ENCODE measurements around the gene MRAS. TPM values are rescaled to one million over a fixed set of nuclear protein-coding genes. Genes with fewer than 3 reads are reported as not detected.

Gene MRAS
- total and polyA plus RNA-seq, 2 of the 13 experiments (the other 11 are each of a cell fraction or from before 2014, with no cell fraction given) = 8.8 to 36.2 TPM

- Histone ChIP-seq H3K9ac (ENCODE audit: insufficient read depth, low read depth, low read length) (no peak overlapping the region; the same call in 1 of the 2 replicates), H3K27me3 (ENCODE audit: control insufficient read depth in 1 of 2, insufficient read depth in 2 of 2, low read length in 2 of 2) (no peaks in the 10 kb centered on the region), H3K4me3 (replicated peaks in 1 of 3; ENCODE audit: insufficient read depth in 1 of 3, low read depth in 2 of 3, low read length in 3 of 3) (no peak overlapping the region), H3K4me2 (ENCODE audit: low read depth, low read length) (no peak overlapping the region), H3K27ac (ENCODE audit: extremely low read length, insufficient read depth, low read length) (peak overlapping the region; percentile 59), H3K4me1 (ENCODE audit: insufficient read depth, low read length) (peaks cover 40% of the 10 kb centered on the region), H4K20me1 (ENCODE audit: insufficient read depth, low read length) (no peaks in the 10 kb centered on the region), H2AFZ (ENCODE audit: low read length) (no peak overlapping the region), H3K79me2 (ENCODE audit: insufficient read depth, low read length) (no peaks in the 10 kb centered on the region), H3K9me3 (ENCODE audit: low read length) (no peaks in the 10 kb centered on the region), H3K36me3 (replicated peaks in 1 of 2; ENCODE audit: control insufficient read depth in 1 of 2, insufficient read depth in 2 of 2, low read length in 2 of 2) (no peaks in the 10 kb centered on the region; a peak in 1 of 5 replicates)
- no TSS peak for BruUV-seq (replicated peaks)
- DNase-seq (ENCODE audit: low spot score) (peak; percentile 62), FAIRE-seq (peak; percentile 56), ATAC-seq (peak; percentile 60)
- no peak for TF ChIP-seq POLR2G (IDR thresholded peaks at IDR 0.05; ENCODE audit: low read depth, low read length)
- no peak for TF ChIP-seq POGZ (CRISPR knock-in tag; IDR thresholded peaks at IDR 0.05)
- TF ChIP-seq ZSCAN20 (CRISPR knock-in tag; IDR thresholded peaks at IDR 0.05; ENCODE audit: borderline replicate concordance) = no peak
- no peak for TF ChIP-seq FOXO1 (CRISPR knock-in tag; IDR thresholded peaks at IDR 0.05)
- peak; percentile 16; the same call in 1 of the 2 replicates for TF ChIP-seq TCF7 (IDR thresholded peaks at IDR 0.05; ENCODE audit: low read depth)
- TF ChIP-seq ZZZ3 (CRISPR knock-in tag; IDR thresholded peaks at IDR 0.05; ENCODE audit: borderline replicate concordance) = no peak
- TF ChIP-seq ARID3A (IDR thresholded peaks at IDR 0.05; ENCODE audit: low read depth, low read length) = 0 out of 2 replicates have a peak, but pooled peaks have one; percentile 35
- no peak for TF ChIP-seq CERS6 (CRISPR knock-in tag; IDR thresholded peaks at IDR 0.05)
- no peak for TF ChIP-seq DPF2 (CRISPR knock-in tag; IDR thresholded peaks at IDR 0.05; ENCODE audit: borderline replicate concordance, low read depth)
- TF ChIP-seq KLF9 (CRISPR knock-in tag; IDR thresholded peaks at IDR 0.05; ENCODE audit: low read depth) = no peak
- 0 out of 2 replicates have a peak, but pooled peaks have one; percentile 18 for TF ChIP-seq MAX (IDR thresholded peaks at IDR 0.05)
- no peak for TF ChIP-seq ONECUT2 (CRISPR knock-in tag; IDR thresholded peaks at IDR 0.05)
- TF ChIP-seq MATR3 (CRISPR knock-in tag; IDR thresholded peaks at IDR 0.05) = no peak
- TF ChIP-seq MXI1 (IDR thresholded peaks at IDR 0.05; ENCODE audit: borderline replicate concordance, low read depth, low read length) = no peak
- no peak for TF ChIP-seq SNRNP70 (IDR thresholded peaks at IDR 0.05; ENCODE audit: low read depth, low read length)
- TF ChIP-seq SIN3A (IDR thresholded peaks at IDR 0.05; ENCODE audit: borderline replicate concordance, low read depth, low read length) = no peak
- TF ChIP-seq ESRRA (CRISPR knock-in tag; IDR thresholded peaks at IDR 0.05; ENCODE audit: low read depth) = no peak
- TF ChIP-seq MEIS2 (CRISPR knock-in tag; IDR thresholded peaks at IDR 0.05) = no peak
- no peak for TF ChIP-seq ZNF263 (CRISPR knock-in tag; IDR thresholded peaks at IDR 0.05)
- TF ChIP-seq ZNF282 (IDR thresholded peaks at IDR 0.05; ENCODE audit: partially characterized antibody) = no peak
- peak; percentile 30; the same call in 1 of the 2 replicates for TF ChIP-seq CEBPB (IDR thresholded peaks at IDR 0.05; ENCODE audit: borderline replicate concordance, low read depth, low read length)
- no peak for TF ChIP-seq ZBTB7A (CRISPR knock-in tag; IDR thresholded peaks at IDR 0.05)
- peak in 1 of 2 experiments; percentile 49; a peak in 2 of 4 replicates for TF ChIP-seq POLR2A (IDR thresholded peaks at IDR 0.05; ENCODE audit: insufficient read depth in 1 of 2, low read depth in 2 of 2, low read length in 2 of 2)
- TF ChIP-seq NFKB2 (CRISPR knock-in tag; IDR thresholded peaks at IDR 0.05; ENCODE audit: borderline replicate concordance) = no peak
- TF ChIP-seq ZNF709 (CRISPR knock-in tag; IDR thresholded peaks at IDR 0.05) = no peak
- TF ChIP-seq HNF4A (CRISPR knock-in tag; IDR thresholded peaks at IDR 0.05) = peak; percentile 66
- intact Hi-C loops (cut with micrococcal nuclease; ENCODE audit: unreplicated experiment) (no loop called here), in situ Hi-C loops (cut with HindIII; ENCODE audit: extremely low pct_ligation_motif_present, low pct_unique_long_range_greater_than_20kb) (no loop called here)
- 55% methylated on average over 2 of the region's 2 CpGs for WGBS (ENCODE audit: low lambda C conversion rate)
- POLR2A ChIA-PET = interaction anchor here (1.2 to 2.6 kb wide), 3 partner anchors 34 to 52 kb away, joined by 3 to 15 read pairs (median 4); partner anchors contain the start of genes ESYT3 and MRAS
- CTCF ChIA-PET (ENCODE audit: low intra/inter-chr PET ratio, low total read pairs) = no interaction called here
These were observed 52.3 kb downstream of the MRAS start for GRCh38 chr3:138400651-138401070.
